Naive thymus-derived CD8-positive, alpha-beta T cell (primary cell): Measurements from ENCODE around the gene APLN. TPM values are rescaled to one million over a fixed set of nuclear protein-coding genes. Genes with fewer than 3 reads are reported as not detected.
A peak's percentile ranks its signal among the peaks of the same experiment; 100 is the strongest.

Experiments
- ATAC-seq, 2 donors: fragments of 150-1000 bp; cut with Tn5 transposase in 1 of 2; sonication (Bioruptor Pico), chemical (Tn5 transposase) in 1 of 2; 1 replicate in 1 of 2; 2 replicates in 1 of 2; pipeline ENCODE4 v1.10.0; 2021; ENCODE audit warnings: mild to moderate bottlenecking in 2 of 2, moderate library complexity in 2 of 2
- POLR2A ChIA-PET: fragments of 350-600 bp; sonication (Branson Sonifier 250); formaldehyde crosslinking; loops from one replicate; lab custom pipeline; 2021; ENCODE audit warnings: antibody characterized with exemption; lab: Charles Lee
- DNase-seq, 10 donors: peaks; one replicate each; pipeline versions ENCODE4 v3.0.0 to v3.0.0-alpha.2; 2020 to 2022
- H3K27ac Mint-ChIP-seq, 10 donors: one replicate each; pipeline ENCODE4 v1.8.0; 2020 to 2022; ENCODE audit warnings: mild to moderate bottlenecking in 10 of 10, mixed read lengths in 10 of 10, moderate library complexity in 4 of 10, inconsistent platforms in 1 of 10
- H3K27me3 Mint-ChIP-seq, 5 donors: one replicate each; pipeline ENCODE4 v1.8.0; 2021 to 2022; ENCODE audit warnings: mixed read lengths in 5 of 5
- H3K36me3 Mint-ChIP-seq, 3 donors: one replicate each; pipeline ENCODE4 v1.8.0; 2020 to 2022; ENCODE audit warnings: mixed read lengths in 3 of 3, mild to moderate bottlenecking in 2 of 3, inconsistent platforms in 1 of 3
- H3K4me1 Mint-ChIP-seq, 4 donors: one replicate each; pipeline ENCODE4 v1.8.0; 2021 to 2022; ENCODE audit warnings: mixed read lengths in 4 of 4
- H3K4me3 Mint-ChIP-seq, 10 donors: one replicate each; pipeline ENCODE4 v1.8.0; 2020 to 2022; ENCODE audit warnings: mild to moderate bottlenecking in 10 of 10, mixed read lengths in 10 of 10, moderate library complexity in 6 of 10, inconsistent platforms in 1 of 10
- H3K9me3 Mint-ChIP-seq, 9 donors: one replicate each; pipeline ENCODE4 v1.8.0; 2020 to 2022; ENCODE audit warnings: mixed read lengths in 9 of 9, mild to moderate bottlenecking in 3 of 9, inconsistent platforms in 1 of 9, moderate library complexity in 1 of 9
- polyA plus RNA-seq, 3 donors: library from polyadenylated mRNA; unstranded; fragments of 300-500 nt; fragmentation: Illumina TruSeq; gene quantifications; one replicate each; pipeline ENCODE4 v1.2.3, GENCODE V29; 2021
- total RNA-seq, 8 experiments: library from RNA in 2 of 8; stranded (reverse) in 2 of 8; gene quantifications; one replicate each; pipeline ENCODE4 v1.2.3 and lab custom pipeline; 2021 to 2026

Gene APLN
- total and polyA plus RNA-seq, 5 experiments from 2014 or later, result not detected

- H3K9me3 Mint-ChIP-seq, result no peaks in the 10 kb centered on the region
- peaks cover 0 to 18% (median 10%) of the 10 kb centered on the region in 4 donors for H3K4me1 Mint-ChIP-seq
- POLR2A ChIA-PET, result interaction anchor here (0.6 kb wide), 1 partner anchor 12 kb away, joined by 3 read pairs; no protein-coding TSS in a partner anchor
- H3K4me3 Mint-ChIP-seq, result no peak overlapping the region
- ATAC-seq (no peak), DNase-seq (no peak)
- peaks cover 0 to 21% (median 2%) of the 10 kb centered on the region in 5 donors for H3K27me3 Mint-ChIP-seq
- H3K27ac Mint-ChIP-seq, result no peak overlapping the region
- no peaks in the 10 kb centered on the region for H3K36me3 Mint-ChIP-seq
These were observed 3.7 kb upstream of the APLN start for GRCh38 chrX:129658429-129658828.

- Mint-ChIP-seq H3K27ac (peak overlapping the region in 1 of 10 donors; percentile 41), H3K4me3 (peak overlapping the region; percentile 12 to 75 (median 68)), H3K36me3 (no peaks in the 10 kb centered on the region), H3K9me3 (no peaks in the 10 kb centered on the region), H3K27me3 (peaks cover 0 to 20% (median 2%) of the 10 kb centered on the region in 5 donors), H3K4me1 (peaks cover 0 to 19% (median 10%) of the 10 kb centered on the region in 4 donors)
- ATAC-seq, result peak; percentile 45 to 66
- POLR2A ChIA-PET, result no interaction called here
- DNase-seq, result peak in 2 of 10 donors; percentile 28 to 33
These were observed 942 bp upstream of the APLN start for GRCh38 chrX:129655547-129656249.

- H3K4me1 Mint-ChIP-seq, result peaks cover 0 to 19% (median 10%) of the 10 kb centered on the region in 4 donors
- no peaks in the 10 kb centered on the region for H3K36me3 Mint-ChIP-seq
- POLR2A ChIA-PET, result interaction anchor here (0.8 kb wide), 1 partner anchor 101 kb away, joined by 3 read pairs; no protein-coding TSS in a partner anchor
- peak in 1 of 10 donors; percentile 16 for DNase-seq
- no peaks in the 10 kb centered on the region for H3K9me3 Mint-ChIP-seq
- H3K27me3 Mint-ChIP-seq, result peaks cover 0 to 20% (median 2%) of the 10 kb centered on the region in 5 donors
- peak overlapping the region in 9 of 10 donors; percentile 26 to 76 (median 66) for H3K4me3 Mint-ChIP-seq
- H3K27ac Mint-ChIP-seq, result peak overlapping the region in 1 of 10 donors; percentile 40
- peak; percentile 68 to 78 for ATAC-seq
These were observed 645 bp downstream of the APLN start for GRCh38 chrX:129653971-129654651.

- ATAC-seq (no peak), DNase-seq (no peak)
- Mint-ChIP-seq H3K27ac (peak overlapping the region in 1 of 10 donors; percentile 40), H3K4me1 (peaks cover 0 to 19% (median 10%) of the 10 kb centered on the region in 4 donors), H3K27me3 (peaks cover 0 to 20% (median 2%) of the 10 kb centered on the region in 5 donors), H3K4me3 (peak overlapping the region in 9 of 10 donors; percentile 7 to 76 (median 66)), H3K36me3 (no peaks in the 10 kb centered on the region), H3K9me3 (no peaks in the 10 kb centered on the region)
- POLR2A ChIA-PET, result no interaction called here
These were observed 1.4 kb downstream of the APLN start for GRCh38 chrX:129653181-129653970.

- no peak for DNase-seq
- peak overlapping the region in 4 of 10 donors; percentile 45 to 70 (median 56) for H3K4me3 Mint-ChIP-seq
- H3K27ac Mint-ChIP-seq, result no peak overlapping the region
These were observed 2.1 kb downstream of the APLN start for GRCh38 chrX:129652565-129653169.

GRCh38 chrX:129651756-129652564 lies 2.8 kb downstream of the APLN start:
- peaks cover 0 to 20% (median 2%) of the 10 kb centered on the region in 5 donors for H3K27me3 Mint-ChIP-seq
- peak overlapping the region in 1 of 10 donors; percentile 33 for H3K4me3 Mint-ChIP-seq
- POLR2A ChIA-PET, result no interaction called here
- no peaks in the 10 kb centered on the region for H3K36me3 Mint-ChIP-seq
- H3K27ac Mint-ChIP-seq, result no peak overlapping the region
- DNase-seq (no peak), ATAC-seq (no peak)
- H3K4me1 Mint-ChIP-seq, result peaks cover 0 to 19% (median 10%) of the 10 kb centered on the region in 4 donors
- H3K9me3 Mint-ChIP-seq, result no peaks in the 10 kb centered on the region

More at GRCh38 chrX:129652565-129653169, 2.1 kb downstream of the APLN start:
- H3K4me1 Mint-ChIP-seq, result peaks cover 0 to 19% (median 10%) of the 10 kb centered on the region in 4 donors
- H3K27me3 Mint-ChIP-seq, result peaks cover 0 to 20% (median 2%) of the 10 kb centered on the region in 5 donors
- H3K36me3 Mint-ChIP-seq, result no peaks in the 10 kb centered on the region
- no peak for ATAC-seq
- H3K9me3 Mint-ChIP-seq, result no peaks in the 10 kb centered on the region
- POLR2A ChIA-PET, result no interaction called here

- no peak for DNase-seq
- no peak for ATAC-seq
- H3K36me3 Mint-ChIP-seq, result no peaks in the 10 kb centered on the region
- peaks cover 0 to 19% (median 10%) of the 10 kb centered on the region in 4 donors for H3K4me1 Mint-ChIP-seq
- H3K9me3 Mint-ChIP-seq, result no peaks in the 10 kb centered on the region
- no peak overlapping the region for H3K4me3 Mint-ChIP-seq
- peaks cover 0 to 19% (median 2%) of the 10 kb centered on the region in 5 donors for H3K27me3 Mint-ChIP-seq
- POLR2A ChIA-PET, result no interaction called here
- no peak overlapping the region for H3K27ac Mint-ChIP-seq
These were observed 3.8 kb downstream of the APLN start for GRCh38 chrX:129650821-129651510.

GRCh38 chrX:129650183-129650689 lies 4.5 kb downstream of the APLN start:
- H3K9me3 Mint-ChIP-seq, result no peaks in the 10 kb centered on the region
- H3K27ac Mint-ChIP-seq, result peak overlapping the region in 1 of 10 donors; percentile 16
- ATAC-seq (no peak), DNase-seq (no peak)
- H3K4me3 Mint-ChIP-seq, result no peak overlapping the region
- H3K36me3 Mint-ChIP-seq, result no peaks in the 10 kb centered on the region
- peaks cover 0 to 12% (median 4%) of the 10 kb centered on the region in 4 donors for H3K4me1 Mint-ChIP-seq
- peaks cover 0 to 12% (median under 1%) of the 10 kb centered on the region in 5 donors for H3K27me3 Mint-ChIP-seq
- POLR2A ChIA-PET, result no interaction called here

GRCh38 chrX:129649268-129650182 lies 5.2 kb downstream of the APLN start:
- H3K27me3 Mint-ChIP-seq, result peaks cover 0 to 12% (median 0%) of the 10 kb centered on the region in 5 donors
- POLR2A ChIA-PET, result no interaction called here
- H3K27ac Mint-ChIP-seq, result peak overlapping the region in 2 of 10 donors; percentile 16 to 47
- no peak for ATAC-seq
- no peak for DNase-seq
- peaks cover 0 to 11% (median 3%) of the 10 kb centered on the region in 4 donors for H3K4me1 Mint-ChIP-seq
- no peaks in the 10 kb centered on the region for H3K9me3 Mint-ChIP-seq
- H3K36me3 Mint-ChIP-seq, result no peaks in the 10 kb centered on the region
- H3K4me3 Mint-ChIP-seq, result no peak overlapping the region
